Chondrocyte (in vitro differentiated cells): ENCODE data around the gene PTPRU. TPM values are rescaled to one million over a fixed set of nuclear protein-coding genes. Genes with fewer than 3 reads are reported as not detected.

ENCODE experiments used
- DNase-seq: peaks from one replicate; pipeline ENCODE4 v3.0.0; 2021; ENCODE audit warnings: mixed read lengths, low spot score
- H3K27ac Mint-ChIP-seq: one replicate; pipeline ENCODE4 v1.8.0; 2021; ENCODE audit warnings: mild to moderate bottlenecking, moderate library complexity, mixed read lengths; ENCODE audit not compliant: unreplicated experiment
- H3K27me3 Mint-ChIP-seq: 2 replicates; pipeline ENCODE4 v1.8.0; 2021; ENCODE audit warnings: low read depth, mixed read lengths
- H3K36me3 Mint-ChIP-seq: 2 replicates; pipeline ENCODE4 v1.8.0; 2021; ENCODE audit warnings: low read depth, mixed read lengths
- H3K4me1 Mint-ChIP-seq: 2 replicates; pipeline ENCODE4 v1.8.0; 2021; ENCODE audit warnings: low read depth, mild to moderate bottlenecking, mixed read lengths
- H3K4me3 Mint-ChIP-seq: one replicate; pipeline ENCODE4 v1.8.0; 2021; ENCODE audit warnings: mild to moderate bottlenecking, moderate library complexity, mixed read lengths; ENCODE audit not compliant: unreplicated experiment
- H3K9me3 Mint-ChIP-seq: 2 replicates; pipeline ENCODE4 v1.8.0; 2021; ENCODE audit warnings: low read depth, mixed read lengths
- total RNA-seq: library from RNA; stranded (reverse); gene quantifications from 3 replicates; pipeline ENCODE4 v1.2.1, GENCODE V29; 2021
- TF ChIP-seq, protein P1 (sequence below): fragments of 200-600 bp; sonication (generic); IDR thresholded peaks from 2 replicates; pipeline ENCODE4 v1.5.0; 2021; ENCODE audit warnings: antibody characterized with exemption, mild to moderate bottlenecking, moderate library complexity

PTPRU gene
- total RNA-seq, 1 donor from 2014 or later = 12.6 TPM

DNA sequence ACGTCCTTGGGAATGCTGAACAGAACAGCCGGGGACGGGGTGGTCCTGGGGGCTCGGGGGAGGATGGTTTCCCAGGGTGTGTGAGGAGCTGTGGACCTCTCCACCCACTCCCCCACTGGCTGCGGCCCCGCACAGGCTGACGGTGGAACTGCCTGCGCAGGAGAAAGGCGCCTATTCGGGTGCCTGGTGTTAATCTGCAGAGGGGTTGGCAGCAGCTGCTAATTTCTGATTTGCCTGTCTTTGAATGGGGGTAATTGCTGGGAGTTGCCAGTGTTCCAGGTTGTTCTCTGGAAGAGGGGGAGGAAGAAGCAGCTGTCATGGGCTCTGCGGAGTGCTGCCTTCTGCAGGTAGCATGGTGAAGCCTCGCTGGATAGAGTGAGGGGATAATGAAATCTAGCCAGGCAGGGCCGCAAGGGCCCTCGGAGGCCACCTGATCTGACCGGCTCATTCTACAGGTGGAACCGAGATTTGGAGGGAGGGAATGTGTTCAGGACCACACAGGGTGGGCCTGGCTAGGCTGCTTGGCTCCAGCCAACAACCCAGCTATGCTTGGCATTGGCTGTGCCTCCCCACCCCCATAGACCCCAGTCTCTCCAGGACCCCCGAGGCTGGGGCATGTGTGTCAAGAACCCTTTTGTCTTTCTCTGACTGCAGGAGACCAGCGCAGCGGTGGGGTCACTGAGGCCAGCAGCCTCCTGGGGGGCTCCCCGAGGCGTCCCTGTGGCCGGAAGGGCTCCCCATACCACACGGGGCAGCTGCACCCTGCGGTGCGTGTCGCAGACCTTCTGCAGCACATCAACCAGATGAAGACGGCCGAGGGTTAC is 67.1 kb downstream of the PTPRU start:
- no peaks in the 10 kb centered on the region for H3K27me3 Mint-ChIP-seq
- TF ChIP-seq, protein P1, sequence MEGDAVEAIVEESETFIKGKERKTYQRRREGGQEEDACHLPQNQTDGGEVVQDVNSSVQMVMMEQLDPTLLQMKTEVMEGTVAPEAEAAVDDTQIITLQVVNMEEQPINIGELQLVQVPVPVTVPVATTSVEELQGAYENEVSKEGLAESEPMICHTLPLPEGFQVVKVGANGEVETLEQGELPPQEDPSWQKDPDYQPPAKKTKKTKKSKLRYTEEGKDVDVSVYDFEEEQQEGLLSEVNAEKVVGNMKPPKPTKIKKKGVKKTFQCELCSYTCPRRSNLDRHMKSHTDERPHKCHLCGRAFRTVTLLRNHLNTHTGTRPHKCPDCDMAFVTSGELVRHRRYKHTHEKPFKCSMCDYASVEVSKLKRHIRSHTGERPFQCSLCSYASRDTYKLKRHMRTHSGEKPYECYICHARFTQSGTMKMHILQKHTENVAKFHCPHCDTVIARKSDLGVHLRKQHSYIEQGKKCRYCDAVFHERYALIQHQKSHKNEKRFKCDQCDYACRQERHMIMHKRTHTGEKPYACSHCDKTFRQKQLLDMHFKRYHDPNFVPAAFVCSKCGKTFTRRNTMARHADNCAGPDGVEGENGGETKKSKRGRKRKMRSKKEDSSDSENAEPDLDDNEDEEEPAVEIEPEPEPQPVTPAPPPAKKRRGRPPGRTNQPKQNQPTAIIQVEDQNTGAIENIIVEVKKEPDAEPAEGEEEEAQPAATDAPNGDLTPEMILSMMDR = no peak
- peak; percentile 75 for DNase-seq
- no peak overlapping the region for H3K4me3 Mint-ChIP-seq
- peaks cover 12% of the 10 kb centered on the region for H3K36me3 Mint-ChIP-seq
- H3K9me3 Mint-ChIP-seq = peaks cover 3% of the 10 kb centered on the region
- H3K4me1 Mint-ChIP-seq = no peaks in the 10 kb centered on the region
- no peak overlapping the region for H3K27ac Mint-ChIP-seq

DNA sequence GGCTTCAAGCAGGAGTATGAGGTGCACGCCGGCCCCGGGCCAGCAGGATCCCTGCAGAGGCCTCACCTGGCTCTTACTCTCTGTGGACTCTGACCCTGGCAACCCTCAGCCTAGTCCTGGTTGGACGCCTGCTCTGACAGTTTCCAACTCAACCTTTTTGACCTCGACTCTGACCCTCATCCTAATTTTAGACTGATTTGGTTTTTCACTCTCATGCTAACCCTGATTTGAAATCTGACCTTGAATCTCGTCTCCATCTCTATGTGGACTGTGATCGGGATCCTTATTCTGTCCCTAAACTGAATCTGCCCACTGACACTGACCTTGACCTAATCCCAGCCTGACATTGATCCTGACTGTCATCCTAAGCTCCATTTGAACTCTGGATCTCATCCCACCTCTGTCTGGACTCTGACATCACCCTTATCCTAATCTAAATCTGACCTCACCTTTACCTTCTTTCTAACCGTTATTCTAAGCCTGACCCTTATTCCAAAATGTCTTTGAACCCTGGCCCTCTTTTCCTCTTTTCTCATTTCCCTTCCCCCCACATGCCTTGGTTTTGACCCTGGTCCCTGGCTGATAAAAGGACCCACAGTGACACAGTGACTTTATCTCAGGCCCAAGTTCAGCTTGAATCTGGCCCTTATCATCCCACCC is 67.8 kb downstream of the PTPRU start:
- Mint-ChIP-seq H3K9me3 (peaks cover 3% of the 10 kb centered on the region), H3K27ac (no peak overlapping the region), H3K36me3 (peaks cover 14% of the 10 kb centered on the region), H3K4me1 (no peaks in the 10 kb centered on the region), H3K27me3 (no peaks in the 10 kb centered on the region), H3K4me3 (no peak overlapping the region)
- TF ChIP-seq, protein P1 = no peak
- no peak for DNase-seq

GRCh38 chr1:29305943-29306342 is 69.6 kb downstream of the PTPRU start:
- H3K27ac Mint-ChIP-seq = no peak overlapping the region
- H3K4me3 Mint-ChIP-seq = no peak overlapping the region
- peak; percentile 58 for DNase-seq
- H3K9me3 Mint-ChIP-seq = peaks cover 3% of the 10 kb centered on the region
- no peaks in the 10 kb centered on the region for H3K4me1 Mint-ChIP-seq
- TF ChIP-seq, protein P1 = no peak
- H3K27me3 Mint-ChIP-seq = no peaks in the 10 kb centered on the region
- H3K36me3 Mint-ChIP-seq = peaks cover 14% of the 10 kb centered on the region

- H3K36me3 Mint-ChIP-seq = peaks cover 15% of the 10 kb centered on the region
- no peak overlapping the region for H3K27ac Mint-ChIP-seq
- no peaks in the 10 kb centered on the region for H3K27me3 Mint-ChIP-seq
- TF ChIP-seq, protein P1 = no peak
- peak; percentile 73 for DNase-seq
- peaks cover 2% of the 10 kb centered on the region for H3K9me3 Mint-ChIP-seq
- H3K4me3 Mint-ChIP-seq = no peak overlapping the region
- no peaks in the 10 kb centered on the region for H3K4me1 Mint-ChIP-seq
Measured at GRCh38 chr1:29306471-29307140, 70.3 kb downstream of the PTPRU start.

GRCh38 chr1:29309075-29309474 is 72.8 kb downstream of the PTPRU start:
- Mint-ChIP-seq H3K4me1 (no peaks in the 10 kb centered on the region), H3K27ac (no peak overlapping the region), H3K4me3 (no peak overlapping the region), H3K36me3 (peaks cover 17% of the 10 kb centered on the region), H3K27me3 (no peaks in the 10 kb centered on the region), H3K9me3 (no peaks in the 10 kb centered on the region)
- TF ChIP-seq, protein P1 = no peak
- peak; percentile 21 for DNase-seq
